ENCODE results near the gene RAB27B.

Gene RAB27B

GRCh38 chr18:54916507-54916906 is 88.2 kb downstream of the RAB27B start:
- DNase-seq = no peak

GRCh38 chr18:54918060-54918459 is 89.8 kb downstream of the RAB27B start:
- no peak for DNase-seq

- DNase-seq = no peak
Measured at GRCh38 chr18:54919412-54919811, 91.1 kb downstream of the RAB27B start.

GRCh38 chr18:54923339-54923956 is 95.2 kb downstream of the RAB27B start:
- DNase-seq = no peak

GRCh38 chr18:54924948-54925347 is 96.7 kb downstream of the RAB27B start:
- no peak for DNase-seq

- DNase-seq = no peak
Measured at GRCh38 chr18:54926593-54927325, 98.5 kb downstream of the RAB27B start.

GRCh38 chr18:54928236-54928635 is 100.0 kb downstream of the RAB27B start:
- DNase-seq = no peak

- no peak for DNase-seq
Measured at GRCh38 chr18:54931152-54931551, 102.9 kb downstream of the RAB27B start.

- DNase-seq = no peak
Measured at GRCh38 chr18:54932472-54932871, 104.2 kb downstream of the RAB27B start.

GRCh38 chr18:54938506-54938905 is 110.2 kb downstream of the RAB27B start:
- no peak for DNase-seq

GRCh38 chr18:54939361-54939917 is 111.2 kb downstream of the RAB27B start:
- DNase-seq = no peak

GRCh38 chr18:54942144-54942543 is 113.9 kb downstream of the RAB27B start:
- no peak for DNase-seq

- DNase-seq = no peak
Measured at GRCh38 chr18:54942569-54942968, 114.3 kb downstream of the RAB27B start.

Measured in activated effector memory CD4-positive, alpha-beta T cell treated with Interleukin-2 at 50 U/mL for 16 hours (primary cell).